GM18861 (cell line): Measurements from ENCODE around the gene CYP2C9.
A peak's percentile ranks its signal among the peaks of the same experiment; 100 is the strongest.
"Not testable (repeated sequence)": the region's sequence is repeated elsewhere in the genome, so short reads cannot be mapped to it uniquely, and the experiment has no call there.

Experiments
- ATAC-seq: cut with Tn5 transposase; IDR thresholded peaks from one replicate; pipeline ENCODE4 v1.9.1; 2021; ENCODE audit not compliant: unreplicated experiment

Gene CYP2C9

DNA sequence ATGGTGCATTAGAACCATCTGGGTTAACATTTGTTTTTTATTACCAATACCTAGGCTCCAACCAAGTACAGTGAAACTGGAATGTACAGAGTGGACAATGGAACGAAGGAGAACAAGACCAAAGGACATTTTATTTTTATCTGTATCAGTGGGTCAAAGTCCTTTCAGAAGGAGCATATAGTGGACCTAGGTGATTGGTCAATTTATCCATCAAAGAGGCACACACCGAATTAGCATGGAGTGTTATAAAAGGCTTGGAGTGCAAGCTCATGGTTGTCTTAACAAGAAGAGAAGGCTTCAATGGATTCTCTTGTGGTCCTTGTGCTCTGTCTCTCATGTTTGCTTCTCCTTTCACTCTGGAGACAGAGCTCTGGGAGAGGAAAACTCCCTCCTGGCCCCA lies at the start of gene CYP2C9:
TSS of gene CYP2C9 (plus strand) at position 276 of the 400 bp plus-strand sequence. CDS start at position 301, 25 bp downstream.
- no peak for ATAC-seq

DNA sequence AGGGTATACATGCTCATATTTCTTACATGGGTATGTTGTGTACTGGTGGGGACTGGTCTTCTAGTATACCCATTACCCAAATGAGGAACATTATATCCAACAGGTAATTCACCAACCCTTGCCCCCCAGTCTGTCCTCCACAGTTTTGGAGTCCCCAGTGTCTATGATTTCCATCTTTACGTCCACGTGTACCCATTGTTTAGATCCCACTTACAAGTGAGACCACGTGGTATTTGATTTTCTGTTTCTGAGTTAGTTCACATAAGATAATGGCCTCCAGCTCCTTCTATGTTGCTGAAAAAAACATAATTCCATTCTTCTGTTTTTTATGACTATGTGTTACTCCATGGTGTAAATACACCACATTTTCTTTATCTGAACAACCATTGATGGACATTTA lies 49.3 kb upstream of the CYP2C9 start:
- ATAC-seq: no peak

DNA sequence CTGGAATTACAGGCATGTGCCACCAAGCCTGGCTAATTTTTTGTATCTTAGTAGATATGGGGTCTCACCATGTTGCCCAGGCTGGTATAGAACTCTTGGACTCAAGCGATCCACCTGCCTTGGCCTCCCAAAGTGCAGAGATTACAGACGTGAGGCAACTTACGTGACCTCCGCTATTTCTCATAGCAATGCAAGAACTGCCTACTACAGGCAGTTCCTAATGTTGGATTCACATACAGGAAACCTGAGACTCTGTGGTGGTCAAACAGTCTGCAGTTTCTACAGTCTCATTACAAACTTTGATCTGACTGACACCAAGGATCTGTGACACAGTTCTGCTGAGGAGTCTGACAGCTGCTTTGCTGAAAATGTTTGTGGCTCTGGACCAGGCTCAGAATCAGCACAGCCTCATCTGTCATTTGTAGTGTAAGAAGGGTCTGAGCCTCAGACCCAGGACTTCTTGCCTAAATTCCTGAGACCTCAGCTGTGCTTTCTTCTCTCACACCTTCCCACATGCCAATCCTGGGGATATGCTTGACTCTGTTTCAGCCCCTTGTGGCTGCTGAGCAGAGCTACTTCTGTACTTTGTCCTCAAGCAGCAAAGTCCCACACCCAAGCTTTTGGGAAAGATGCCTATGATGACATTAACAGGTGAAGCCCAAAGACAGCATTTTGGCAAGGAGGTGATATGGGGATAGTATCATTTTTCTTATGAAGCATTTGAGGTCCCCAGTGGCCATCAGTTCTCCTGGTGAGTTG lies 48.0 kb upstream of the CYP2C9 start:
- no peak for ATAC-seq

DNA sequence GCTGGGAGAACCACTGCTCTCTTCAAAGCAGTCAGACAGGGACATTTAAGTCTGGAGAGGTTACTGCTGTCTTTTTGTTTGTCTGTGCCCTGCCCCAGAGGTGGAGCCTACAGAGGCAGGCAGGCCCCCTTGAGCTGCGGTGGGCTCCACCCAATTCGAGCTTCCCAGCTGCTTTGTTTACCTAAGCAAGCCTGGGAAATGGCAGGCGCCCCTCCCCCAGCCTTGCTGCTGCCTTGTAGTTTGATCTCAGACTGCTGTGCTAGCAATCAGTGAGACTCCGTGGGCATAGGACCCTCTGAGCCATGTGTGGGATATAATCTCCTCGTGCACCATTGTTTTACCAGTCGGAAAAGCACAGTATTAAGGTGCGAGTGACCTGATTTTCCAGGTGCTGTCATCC lies 40.0 kb upstream of the CYP2C9 start:
- not testable (repeated sequence) for ATAC-seq

DNA sequence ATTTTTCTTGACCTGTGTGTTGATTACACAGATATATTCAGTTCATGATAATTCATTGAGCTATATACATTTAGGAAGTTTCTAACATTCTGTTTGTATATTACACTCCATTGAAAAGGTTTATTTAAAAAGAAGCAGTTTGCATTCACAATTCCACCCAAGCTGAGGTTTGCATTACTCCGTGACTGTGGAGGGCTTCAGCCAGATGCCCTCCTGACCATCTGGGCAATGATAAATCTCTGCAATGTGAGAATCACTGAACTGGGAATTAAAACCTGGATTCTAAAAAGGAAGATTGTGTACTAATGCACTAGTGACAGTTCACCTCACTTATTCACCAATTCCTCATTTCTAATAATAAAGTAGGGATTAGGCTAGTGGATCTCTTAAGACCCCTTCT lies 36.4 kb upstream of the CYP2C9 start:
- no peak for ATAC-seq

DNA sequence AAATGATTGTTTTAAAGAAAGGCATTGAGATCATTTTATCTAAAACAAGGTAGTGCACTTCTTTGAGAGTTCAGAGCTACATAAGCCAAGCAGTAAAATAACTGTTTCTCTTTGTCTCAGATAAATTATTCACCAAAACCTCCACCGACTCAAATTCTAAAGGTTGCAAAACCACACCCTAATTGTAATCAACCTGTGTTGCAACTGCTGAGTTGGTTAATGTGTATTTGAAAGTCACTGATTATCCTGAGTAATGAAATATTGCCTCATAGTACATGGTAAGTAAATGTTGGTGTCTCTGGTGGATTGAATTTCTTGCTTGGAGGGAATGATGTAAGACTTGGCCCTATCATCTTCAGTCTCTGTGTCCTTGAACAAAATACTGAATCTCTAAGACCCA lies 35.9 kb upstream of the CYP2C9 start:
- peak; percentile 90 for ATAC-seq

DNA sequence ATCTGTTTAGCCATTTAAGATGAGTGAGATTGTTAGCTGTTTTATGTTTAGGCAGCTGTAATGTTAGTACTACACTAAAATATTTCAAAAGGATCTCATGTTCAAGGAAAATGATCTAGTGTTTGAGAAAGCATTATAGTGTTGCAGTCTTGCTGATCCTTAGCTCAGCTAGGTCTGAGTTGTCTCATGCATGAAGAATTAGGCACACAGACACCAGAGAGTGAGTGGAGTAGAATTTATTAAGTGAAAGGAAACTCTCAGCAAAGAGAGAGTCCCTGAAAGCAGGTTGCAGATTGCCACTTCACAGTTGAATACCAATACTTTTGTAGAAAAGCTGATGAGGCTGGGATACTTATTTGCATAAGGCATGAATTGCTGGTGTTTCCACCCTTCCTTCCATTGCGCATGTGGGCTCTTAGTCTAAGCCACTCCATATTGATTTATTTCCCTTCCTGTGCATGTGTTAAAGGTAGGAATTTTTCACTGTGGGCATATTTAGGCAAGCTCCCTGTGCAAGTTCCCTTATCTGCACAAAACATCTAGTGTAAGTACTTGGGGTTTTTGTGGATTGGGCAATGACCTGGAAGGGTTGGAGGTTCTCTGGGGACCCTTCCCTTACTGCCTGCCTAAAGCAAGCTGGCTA lies 33.8 kb upstream of the CYP2C9 start:
- ATAC-seq: not testable (repeated sequence)

DNA sequence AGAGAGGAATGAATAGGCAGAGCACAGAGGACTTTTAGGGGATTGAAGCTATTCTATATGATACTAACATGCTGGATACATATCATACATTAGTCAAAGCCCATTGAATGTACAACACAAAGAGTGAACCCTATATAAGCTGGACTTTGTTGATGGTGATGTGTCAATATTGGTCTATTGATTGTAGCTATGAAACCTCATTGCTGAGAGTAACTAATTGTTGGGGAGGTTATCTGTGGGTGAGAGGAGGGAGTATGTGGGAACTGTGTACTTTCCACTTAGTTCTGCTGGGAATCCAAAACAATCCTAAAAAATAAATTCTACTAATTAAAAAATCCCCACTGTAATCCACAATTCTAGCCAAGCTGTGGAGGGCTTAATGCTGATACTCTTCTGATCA lies 22.0 kb upstream of the CYP2C9 start:
- ATAC-seq: no peak

DNA sequence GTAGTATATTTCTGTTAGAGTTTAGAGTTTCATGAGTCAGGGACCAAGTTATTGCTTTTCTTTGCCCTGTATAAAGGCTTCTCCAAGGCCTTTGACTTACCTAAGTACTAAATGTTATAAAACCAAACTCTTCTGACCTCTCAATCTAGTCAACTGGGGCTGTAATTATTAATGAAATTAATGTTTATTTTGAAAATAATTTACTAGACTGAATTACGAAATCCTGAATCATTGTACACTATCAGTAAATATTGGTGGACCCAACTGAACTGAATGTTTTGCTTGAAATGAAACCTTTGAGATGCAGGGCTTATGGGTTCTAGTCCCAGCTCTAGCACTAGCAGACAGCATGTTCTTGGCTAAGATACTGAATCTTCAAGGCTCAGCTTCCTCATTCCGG lies 1.7 kb upstream of the CYP2C9 start:
- ATAC-seq: no peak

DNA sequence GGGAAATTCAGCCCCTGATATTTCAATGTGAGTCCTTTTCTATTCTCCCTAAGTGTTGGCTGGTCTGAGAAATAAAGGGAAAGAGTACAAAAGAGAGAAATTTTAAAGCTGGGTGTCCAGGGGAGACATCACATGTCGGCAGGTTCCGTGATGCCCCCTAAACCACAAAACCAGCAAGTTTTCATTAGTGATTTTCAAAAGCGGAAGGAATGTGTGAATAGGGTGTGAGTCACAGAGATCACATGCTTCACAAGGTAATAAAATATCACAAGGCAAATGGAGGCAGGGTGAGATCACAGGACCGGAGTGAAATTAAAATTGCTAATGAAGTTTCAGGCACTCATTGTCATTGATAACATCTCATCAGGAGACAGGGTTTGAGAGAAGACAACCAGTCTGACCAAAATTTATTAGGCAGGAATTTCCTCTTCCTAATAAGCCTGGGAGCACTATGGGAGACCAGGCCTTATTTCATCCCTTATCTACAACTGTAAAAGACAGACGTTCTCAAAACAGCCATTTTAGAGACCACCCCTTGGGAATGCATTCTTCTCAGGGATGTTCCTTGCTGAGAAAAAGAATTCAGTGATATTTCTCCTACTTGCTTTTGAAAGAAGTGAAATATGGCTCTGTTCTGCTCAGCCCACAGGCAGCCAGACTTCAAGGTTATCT lies 5.1 kb downstream of the CYP2C9 start:
- not testable (repeated sequence) for ATAC-seq

DNA sequence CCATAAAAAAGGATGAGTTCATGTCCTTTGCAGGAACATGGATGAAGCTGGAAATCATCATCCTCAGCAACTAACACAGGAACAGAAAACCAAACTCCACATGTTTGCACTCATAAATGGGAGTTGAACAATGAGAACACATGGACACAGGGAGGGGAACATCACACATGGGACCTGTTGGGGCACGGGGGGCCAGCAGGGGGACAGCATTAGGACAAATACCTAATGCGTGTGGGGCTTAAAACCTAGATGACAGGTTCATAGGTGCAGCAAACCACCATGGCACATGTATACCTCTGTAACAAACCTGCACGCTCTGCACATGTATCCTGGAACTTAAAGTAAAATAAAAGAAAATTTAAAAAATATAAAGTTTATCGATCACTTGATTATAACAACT lies 7.7 kb downstream of the CYP2C9 start:
- not testable (repeated sequence) for ATAC-seq

DNA sequence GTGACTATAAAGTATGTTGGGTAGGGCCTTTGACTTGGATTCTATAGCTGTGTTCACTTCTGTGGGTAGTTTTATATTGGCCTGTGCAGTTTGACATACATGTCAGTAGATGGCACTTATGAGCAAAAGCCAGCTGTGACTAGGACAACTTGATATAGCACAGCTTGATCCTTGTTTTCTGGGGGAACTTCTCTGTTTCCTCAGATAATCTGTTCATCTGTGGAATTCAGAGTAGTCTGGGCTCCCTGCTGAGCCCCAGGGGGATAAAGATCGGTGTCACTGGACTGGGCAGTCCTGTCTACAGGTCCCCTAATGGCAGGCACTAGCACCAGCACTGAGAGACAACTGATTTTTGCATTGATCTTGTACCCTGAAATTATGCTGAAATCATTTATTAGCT lies 25.4 kb downstream of the CYP2C9 start:
- ATAC-seq: peak; percentile 83

DNA sequence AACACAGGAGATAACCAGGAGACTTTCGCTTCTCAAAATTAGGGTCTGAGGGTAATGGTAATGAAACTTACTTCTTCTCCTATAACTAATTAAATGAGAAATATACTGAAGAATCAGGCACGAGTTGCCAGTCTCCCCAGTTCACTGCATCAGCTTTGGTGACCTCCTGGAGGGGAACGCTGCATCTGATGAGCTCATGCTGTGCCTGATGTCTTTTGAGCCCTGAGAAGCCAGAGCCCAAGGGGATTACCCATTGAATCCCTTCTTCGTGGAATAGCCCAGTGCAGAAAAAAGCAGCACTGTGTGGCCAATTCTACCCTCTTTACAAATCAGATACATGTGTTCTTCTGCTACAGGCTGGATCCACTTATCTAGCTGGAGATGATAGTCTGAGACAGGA lies 45.1 kb downstream of the CYP2C9 start:
- no peak for ATAC-seq

DNA sequence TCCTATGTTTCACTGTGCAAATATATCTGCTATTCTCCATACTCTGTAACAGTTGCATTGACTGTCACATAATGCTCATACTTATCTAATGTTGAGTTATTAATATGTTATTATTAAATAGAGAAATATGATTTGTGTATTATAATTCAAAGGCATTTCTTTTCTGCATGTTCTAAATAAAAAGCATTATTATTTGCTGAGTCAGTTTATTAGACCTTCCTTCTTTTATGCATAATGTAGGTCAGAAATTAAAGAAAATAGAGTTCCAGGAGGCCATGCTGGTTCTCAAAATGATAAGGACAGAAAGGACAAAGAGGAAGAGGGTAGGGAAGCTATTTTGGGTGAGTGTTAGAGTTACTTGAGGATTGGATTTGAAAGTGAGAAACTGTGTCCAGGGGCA lies 50.7 kb downstream of the CYP2C9 start:
- no peak for ATAC-seq

DNA sequence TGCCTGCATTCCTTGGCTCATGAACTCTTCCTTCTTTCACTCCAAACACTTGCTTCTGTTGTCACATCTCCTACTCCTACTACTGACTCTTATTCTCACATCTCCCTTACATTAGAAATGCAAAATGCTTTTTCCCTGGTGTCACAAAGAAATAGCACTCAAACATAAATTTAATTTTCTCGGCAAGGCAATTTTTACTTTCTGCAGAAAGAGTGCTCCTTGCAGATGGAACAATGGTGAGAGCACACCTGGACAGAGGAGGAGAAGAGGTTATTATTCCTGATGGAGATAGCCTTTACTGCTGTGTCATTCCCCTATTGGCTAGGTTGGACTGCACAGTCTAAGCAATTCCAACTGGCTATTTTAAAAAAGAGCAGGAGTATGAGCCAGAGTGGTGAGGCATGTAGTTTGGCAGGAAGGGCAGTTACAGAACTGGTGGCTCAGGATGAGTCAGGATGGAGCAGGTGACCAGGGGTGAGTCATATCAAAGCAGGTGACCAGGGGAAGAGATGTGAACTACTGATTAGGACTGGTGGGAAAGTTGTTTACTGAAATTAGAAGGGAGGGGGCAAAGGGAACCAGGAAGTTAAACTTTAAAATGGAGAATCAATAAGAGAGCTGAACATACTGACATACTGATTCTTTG lies 52.9 kb downstream of the CYP2C9 start:
- ATAC-seq: no peak

DNA sequence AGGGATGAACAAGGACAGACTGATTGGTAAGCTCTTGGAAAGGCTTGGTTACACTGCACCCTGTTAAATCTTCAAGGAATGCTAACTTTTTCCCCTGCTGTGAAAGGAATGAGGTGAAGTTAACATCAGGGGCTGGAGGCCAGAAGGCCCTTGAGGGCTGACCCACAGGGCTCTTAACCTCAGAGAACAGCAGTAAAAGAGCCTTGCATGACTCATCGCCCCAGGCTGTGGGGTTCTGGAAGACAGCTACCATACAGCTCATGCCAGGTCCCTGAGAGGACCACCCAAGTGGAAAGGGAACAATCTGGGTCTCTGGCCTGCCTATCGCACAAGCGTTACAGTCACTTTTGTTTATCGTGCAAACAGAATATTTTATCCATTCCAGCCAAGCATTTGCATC lies 54.4 kb downstream of the CYP2C9 start:
- no peak for ATAC-seq

DNA sequence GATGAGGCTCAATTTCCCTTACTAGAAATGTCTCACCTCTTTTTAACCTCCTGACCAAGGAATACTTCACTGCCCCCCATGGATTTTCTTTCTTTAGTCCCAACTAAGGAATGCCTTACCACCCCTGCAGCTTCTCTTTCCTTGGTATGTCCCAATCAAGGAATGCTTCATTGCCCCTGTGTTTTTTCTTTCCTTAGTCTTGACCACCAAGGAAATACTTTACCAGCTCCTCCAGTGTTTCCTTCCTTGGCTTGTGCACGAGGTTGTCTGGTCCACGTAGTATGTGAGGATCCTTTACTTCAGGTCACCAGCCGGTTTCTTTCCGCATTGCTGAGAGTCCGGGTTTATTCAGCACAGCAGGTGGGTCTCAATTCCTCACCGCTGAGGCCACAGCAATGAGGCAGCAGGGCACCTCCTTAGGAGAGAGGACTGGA lies 59.3 kb downstream of the CYP2C9 start:
- ATAC-seq: no peak

DNA sequence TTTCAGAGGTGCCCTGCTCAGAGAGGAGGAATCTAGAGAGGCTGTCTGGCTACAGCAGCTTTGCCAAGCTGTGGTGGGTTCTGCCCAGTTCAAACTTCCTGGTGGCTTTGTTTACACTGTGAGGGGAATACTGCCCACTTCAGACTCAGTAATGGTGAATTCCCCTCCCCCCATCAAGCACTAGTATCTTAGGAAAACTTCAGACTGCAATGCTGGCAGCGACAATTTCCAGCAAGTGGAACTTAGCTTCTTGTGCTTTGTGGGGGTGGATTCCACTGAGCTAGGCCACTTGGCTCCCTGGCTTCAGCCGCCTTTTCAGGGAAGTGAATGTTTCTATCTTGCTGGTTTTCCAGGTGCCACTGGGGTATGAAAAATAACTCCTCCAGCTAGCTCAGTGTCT lies 88.0 kb downstream of the CYP2C9 start:
- no peak for ATAC-seq

DNA sequence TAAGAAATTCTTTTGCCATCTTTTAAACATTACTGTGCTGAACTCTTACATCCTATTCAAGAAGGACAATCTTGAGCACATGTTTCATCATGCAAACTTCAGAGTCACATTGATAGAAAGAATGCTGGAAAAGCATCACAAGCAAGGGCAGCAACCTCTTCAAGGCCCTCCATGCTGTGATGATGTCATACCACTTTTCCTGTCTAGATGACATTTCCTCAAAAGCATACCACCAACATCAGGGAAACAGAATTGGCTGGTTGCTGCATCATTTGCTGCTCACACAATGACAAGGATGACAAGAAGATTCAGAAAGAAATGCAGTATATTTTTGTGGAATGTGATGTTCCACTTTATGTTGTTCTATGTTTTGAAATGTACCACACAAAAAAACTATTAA lies 93.2 kb downstream of the CYP2C9 start:
- ATAC-seq: no peak

DNA sequence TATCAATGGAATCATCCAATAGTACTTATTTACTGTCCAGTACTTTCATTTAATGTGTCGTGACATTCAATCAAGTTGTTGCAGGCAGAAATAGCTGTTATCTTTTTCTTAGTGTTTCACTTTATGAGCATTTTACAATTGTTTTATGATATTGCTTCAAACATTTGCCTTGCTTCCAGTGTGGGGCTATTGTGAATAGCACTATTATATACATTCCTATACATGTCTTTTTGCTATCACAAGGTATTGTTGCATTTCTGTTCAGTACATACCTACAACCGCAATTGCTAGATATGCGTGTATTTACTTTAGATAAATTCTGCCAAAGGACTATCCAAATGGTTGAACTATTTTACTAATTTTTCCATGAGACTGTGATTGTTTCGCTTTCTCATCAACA lies 95.9 kb downstream of the CYP2C9 start:
- ATAC-seq: no peak
